ENCODE data around the gene ST8SIA2.

ST8SIA2 gene

DNA sequence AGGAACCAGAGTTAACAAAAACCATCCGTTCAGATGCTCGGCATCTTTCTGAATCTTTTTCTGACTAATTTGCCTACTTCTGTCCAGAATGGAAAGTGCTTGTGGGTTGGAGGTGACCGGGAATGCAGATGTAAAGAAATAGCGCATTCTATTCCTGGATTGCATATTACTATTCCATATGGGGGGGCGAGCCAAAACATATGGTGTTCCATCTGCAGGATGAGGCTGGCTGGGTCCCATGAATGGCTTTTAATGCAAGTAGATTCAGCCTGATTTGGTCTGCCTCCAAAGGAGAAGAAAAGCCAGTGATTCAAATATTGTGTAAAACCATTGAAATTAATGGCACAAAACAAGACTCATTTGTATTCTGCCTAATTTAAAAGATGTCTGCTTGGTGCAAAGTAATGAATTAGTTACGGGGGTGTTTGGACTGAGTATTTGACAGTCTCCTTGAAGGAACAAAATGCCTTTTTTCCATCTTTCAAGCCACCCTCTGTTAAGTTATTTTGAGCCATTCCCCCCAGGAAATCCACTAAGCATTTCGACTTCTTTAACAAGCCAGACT lies 99.0 kb downstream of the ST8SIA2 start:
- no peak for DNase-seq (ENCODE audit: low read depth in 2 of 2)

DNA sequence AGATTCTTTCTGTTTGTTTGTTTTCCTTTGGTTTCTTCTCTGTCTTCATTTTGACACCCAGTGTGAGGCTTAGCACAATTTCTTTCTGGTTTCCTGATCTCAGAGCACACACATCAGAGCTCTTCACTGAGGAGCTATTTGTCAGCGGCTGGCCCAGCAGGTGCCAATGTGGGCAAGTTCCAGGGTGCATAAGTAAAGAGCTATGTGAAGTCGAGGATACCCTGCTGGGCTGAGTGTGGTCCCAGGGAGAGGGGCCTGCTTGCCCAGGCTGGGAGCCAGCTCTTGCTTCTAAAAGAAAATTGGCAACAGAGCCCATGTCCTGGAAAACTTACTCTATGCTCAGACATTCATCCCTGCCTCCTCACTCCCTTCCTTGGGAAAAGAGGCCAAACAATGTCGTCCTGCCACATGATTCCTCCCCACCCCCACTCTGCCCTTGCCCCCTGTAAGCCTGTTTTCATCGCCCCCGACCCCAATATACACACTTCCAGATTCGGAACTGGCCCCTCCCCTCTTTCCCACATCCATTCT lies 101.2 kb downstream of the ST8SIA2 start:
- DNase-seq (ENCODE audit: low read depth in 2 of 2), result no peak

DNA sequence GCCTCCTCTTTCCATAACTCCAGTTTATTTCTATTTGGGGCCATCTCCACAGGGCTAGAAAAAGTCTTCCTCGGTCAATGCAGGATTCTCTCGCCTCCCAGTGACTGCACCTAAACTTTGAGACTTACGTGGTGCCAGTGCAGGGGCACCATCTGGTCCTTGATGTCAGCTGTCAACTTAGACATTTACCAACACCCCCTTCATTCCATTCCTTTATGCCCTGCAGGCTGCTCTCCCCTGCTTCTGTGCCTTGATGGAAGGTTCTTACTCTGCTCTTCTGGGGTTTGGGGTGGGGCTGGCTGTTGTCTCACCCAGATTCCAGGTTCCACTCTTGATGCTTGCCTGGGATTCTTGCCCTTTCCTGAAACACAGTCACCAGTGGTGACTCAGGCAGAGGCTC lies 101.8 kb downstream of the ST8SIA2 start:
- no peak for DNase-seq (ENCODE audit: low read depth in 2 of 2)

DNA sequence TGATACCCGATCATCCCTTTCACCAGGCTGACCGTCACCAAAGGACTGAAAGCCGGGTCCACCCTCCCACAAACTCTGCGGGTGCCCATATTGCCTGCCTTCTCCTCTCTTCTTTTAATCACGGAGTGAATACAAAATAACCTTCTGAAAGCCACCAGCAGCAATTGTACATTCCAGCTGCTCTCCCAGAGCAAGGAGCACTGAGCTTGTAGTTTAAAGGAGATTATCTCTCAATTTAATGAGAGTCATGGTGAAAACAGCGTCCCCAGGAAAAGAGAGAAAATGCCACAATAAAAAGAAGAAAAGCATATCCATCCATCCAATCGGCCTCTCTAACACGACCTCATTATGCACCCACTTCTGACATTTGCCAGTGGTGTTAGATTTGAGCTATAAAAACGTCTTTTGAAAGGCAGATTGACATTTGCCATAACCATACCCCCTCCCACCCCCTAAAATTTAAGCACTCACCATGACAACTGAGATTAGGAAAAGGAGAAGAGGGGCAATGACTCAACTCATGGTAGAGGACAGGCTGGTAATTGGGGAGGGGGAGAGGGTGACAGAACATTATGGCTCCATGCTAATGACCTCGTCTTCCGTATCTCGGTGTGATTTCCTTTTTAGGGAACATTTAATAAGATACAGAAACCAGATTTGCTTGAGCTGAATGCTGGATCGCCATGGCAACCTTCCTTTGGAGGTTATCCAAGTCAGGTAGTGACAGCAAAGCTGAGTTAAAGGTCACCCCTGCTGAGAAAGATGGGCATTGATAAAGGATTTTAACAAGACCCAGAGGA lies 106.2 kb downstream of the ST8SIA2 start:
- no peak for DNase-seq (ENCODE audit: low read depth in 2 of 2)

DNA sequence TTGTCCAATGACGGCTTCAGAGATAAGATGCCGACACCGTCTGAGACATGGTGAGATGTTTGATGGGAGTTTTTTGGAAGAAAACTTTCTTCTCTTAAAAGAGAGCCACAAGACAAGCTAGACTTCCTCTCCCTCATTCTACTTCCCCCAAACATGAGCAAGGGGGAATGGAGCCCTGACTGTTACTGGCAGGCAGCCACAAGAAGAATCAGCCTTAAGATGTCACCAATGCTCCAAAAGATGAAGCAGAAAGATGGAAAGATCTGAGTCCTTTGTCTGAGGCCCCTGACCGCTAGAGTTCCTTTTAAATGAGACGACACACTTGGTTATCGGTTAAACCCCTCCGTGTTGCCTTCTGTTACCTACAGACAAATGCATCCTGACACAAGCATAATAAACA lies 108.7 kb downstream of the ST8SIA2 start:
- no peak for DNase-seq (ENCODE audit: low read depth in 2 of 2)

DNA sequence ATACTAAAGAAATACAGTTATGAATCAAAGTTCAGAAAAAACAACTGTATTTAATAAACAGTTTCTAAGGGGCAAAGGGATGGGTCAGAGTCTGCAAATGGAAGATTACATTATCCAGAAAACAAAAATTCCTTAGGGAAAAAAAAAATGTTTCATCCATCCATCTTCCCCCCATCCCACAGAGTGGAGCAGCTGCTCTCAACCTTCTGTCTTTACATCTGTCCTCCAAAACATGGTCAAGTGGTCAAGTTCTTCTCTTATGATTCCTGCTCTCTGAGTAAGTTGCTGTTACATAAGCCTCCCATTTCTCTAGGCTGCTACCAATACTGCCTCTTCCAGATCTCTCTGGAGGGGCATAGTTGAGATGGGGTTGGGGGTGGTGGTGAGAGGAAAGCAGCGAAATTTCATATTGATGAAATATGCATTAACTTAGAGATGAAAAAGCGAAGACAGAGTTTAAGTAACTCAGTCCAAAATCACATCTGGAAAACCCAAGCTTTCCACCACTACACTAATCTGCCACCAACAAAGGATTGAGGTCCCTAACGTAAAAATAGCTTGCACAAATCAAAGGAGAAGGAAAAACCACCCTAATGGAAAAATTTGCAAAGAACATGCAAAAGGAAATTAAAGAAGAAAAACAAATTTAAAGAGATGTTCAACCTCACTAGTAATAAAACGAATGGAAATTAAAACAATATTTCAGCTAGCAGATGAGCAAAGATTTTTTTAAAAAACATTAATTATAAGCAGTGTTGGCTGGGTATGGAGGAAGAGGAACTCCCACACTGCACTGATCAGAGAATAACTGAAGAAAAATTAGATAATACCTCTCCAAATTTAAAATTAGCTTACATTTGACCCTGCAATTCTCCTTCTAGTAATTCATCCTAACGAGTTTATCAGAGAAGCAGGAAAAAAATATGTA lies 109.5 kb downstream of the ST8SIA2 start:
- no peak for DNase-seq (ENCODE audit: low read depth in 2 of 2)

DNA sequence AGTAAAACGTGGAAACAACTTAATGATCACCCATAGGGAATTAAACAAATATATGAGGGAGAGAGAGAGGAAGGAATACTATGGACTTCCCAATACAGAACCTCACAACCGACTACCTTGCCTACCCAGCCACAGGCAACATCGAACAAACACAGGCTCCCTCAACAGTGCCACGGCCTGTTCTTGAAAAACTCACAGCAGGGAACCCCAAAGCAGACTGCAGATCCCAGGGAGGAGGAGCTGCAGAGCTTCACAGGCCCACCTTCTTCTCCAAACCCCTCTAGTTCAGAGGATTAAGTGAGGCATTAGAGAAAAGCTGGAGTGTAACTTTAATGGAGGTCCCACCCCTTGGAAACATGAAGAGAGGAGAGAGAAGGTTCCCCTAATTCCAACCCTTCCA lies 110.2 kb downstream of the ST8SIA2 start:
- DNase-seq (ENCODE audit: low read depth in 2 of 2), result no peak

DNA sequence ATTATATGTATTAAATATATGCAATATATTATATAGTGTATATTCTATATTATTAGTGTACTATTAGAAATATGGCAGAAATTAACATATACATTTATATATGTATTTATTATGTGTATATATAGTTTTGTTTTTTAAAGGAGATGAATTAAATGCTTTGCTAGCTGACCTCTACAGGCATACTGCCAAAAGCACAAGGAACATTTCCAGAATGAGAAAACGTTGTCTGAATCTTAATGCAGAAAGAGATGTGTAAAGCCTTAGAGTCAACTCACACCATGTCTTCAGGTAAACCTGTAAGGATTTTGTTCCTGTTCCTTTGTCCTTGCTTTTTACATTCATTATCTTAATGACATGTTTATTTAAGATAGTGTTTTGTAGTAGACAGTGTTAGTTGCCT lies 111.9 kb downstream of the ST8SIA2 start:
- no peak for DNase-seq (ENCODE audit: low read depth in 2 of 2)

DNA sequence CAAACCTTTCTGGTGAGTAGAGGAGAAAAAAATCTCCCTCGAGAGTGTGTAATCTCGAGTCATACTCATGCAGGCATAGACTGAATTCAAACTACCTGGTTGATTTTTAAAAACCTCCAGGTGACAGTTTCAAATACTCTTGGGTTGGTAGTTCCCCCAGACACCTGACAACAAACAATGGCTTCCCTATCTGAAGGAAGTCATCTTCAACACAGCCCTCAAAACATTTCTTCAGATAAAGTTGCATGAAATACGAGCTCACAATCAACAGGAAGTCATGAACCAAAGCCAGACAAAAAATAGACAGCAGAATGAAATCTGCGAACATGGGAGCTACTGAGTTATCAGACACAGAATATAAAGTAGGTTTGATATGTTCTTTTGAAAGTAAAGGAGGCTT lies 112.8 kb downstream of the ST8SIA2 start:
- DNase-seq (ENCODE audit: low read depth in 2 of 2), result no peak

DNA sequence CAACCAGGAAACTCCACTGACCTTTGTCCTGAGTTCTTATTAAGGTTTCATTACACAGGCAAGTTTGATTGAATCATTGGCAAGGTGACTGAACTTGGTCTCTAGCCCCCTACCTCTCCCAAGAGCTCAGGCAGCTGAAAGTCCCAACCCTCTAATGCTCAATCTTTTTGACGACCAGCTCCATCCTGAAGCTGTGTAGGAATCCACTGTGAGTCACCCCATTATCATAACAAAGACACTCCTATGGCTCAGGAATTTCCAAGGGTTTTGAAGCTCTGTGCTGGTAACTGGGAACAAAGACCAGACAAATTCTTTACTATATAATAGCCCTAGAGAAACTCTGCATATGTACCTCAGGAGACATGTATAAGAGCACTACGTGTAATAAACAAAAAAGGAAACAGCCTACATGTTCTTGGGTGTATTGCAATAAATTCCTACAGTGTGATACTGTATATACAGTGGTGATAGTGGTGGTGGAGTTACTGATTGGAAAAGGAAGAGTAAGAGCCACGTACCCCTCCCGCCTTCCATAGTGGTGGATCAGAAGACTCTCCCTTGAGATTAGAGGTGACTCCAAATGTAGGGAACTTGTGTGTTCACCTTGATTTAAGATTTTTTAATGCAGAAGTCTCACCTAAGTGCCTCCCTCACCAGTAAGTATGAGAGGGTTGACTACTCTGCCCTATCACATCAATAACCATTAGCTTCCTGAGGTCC lies 116.6 kb downstream of the ST8SIA2 start:
- DNase-seq (ENCODE audit: low read depth in 2 of 2), result no peak

All from stimulated activated CD8-positive, alpha-beta memory T cell treated with anti-CD3 and anti-CD28 coated beads, Interleukin-7, amount 100 ng/mL, for 4 hours (primary cell).